Astrocyte (in vitro differentiated cells and primary cell): ENCODE results near the gene PRKAR1A.

Source experiments
- CTCF ChIP-seq: IDR thresholded peaks from 2 replicates; pipeline ENCODE4 v1.5.1; 2011; ENCODE audit warnings: low read depth, mild to moderate bottlenecking, inconsistent platforms, low read length, moderate library complexity; ENCODE audit not compliant: insufficient read depth
- EZH2 ChIP-seq: IDR thresholded peaks from 2 replicates; pipeline ENCODE4 v1.6.1; 2012; ENCODE audit warnings: mild to moderate bottlenecking, low read length, inconsistent platforms; ENCODE audit not compliant: insufficient read depth

- TF ChIP-seq CTCF (peak; percentile 43), EZH2 (no peak)
These were observed 21.9 kb downstream of the PRKAR1A start for GRCh38 chr17:68533887-68534694.
